HL-60/S4 (cell line): Measurements from ENCODE around the gene FSHR.

Experiments used
- in situ Hi-C: fragments of 300-500 bp; cut with MboI; formaldehyde crosslinking; loops from 2 replicates; pipeline ENCODE4 v1.14.3; 2022; ENCODE audit warnings: low sequenced_read_pairs

The FSHR gene

DNA sequence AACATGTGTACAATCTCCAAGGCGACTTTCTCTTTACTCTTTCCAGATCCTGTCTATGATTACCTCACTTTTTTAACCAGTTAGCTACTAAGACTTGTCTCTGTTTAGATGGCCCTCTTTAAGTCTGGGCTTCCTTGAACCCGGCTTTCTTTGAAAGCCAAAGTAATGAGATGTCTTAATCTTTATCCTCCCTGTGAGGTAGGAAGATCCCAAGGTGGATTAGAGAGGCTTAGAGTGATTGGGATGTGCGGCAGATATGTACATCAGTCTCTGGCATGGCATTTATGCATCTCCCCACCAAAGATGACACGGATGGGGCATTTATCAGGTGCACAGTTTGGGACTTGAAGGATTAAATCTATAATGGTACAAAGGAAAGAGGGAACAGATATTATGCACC lies 186.3 kb downstream of the FSHR start:
- in situ Hi-C loops: no loop called here

DNA sequence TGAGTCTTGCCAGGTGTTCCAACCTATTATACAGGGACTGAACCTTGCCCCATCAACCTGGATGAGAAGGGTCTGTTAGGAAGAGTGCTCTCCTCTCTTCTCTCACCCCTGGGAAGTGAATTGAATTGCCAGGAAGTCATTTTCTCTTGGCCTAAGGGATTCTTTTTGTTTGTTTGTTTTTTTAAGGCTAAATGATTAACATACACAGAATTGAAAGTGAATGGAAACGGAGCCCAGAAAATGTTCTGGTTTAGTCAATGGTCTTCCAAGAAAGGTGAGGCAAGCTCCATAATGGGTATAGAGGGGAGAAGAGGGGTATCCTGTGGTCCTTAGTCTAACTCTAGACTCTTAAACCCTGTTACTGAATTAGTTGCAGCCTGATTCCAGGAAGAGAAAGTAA lies 189.1 kb downstream of the FSHR start:
- in situ Hi-C loops: no loop called here

DNA sequence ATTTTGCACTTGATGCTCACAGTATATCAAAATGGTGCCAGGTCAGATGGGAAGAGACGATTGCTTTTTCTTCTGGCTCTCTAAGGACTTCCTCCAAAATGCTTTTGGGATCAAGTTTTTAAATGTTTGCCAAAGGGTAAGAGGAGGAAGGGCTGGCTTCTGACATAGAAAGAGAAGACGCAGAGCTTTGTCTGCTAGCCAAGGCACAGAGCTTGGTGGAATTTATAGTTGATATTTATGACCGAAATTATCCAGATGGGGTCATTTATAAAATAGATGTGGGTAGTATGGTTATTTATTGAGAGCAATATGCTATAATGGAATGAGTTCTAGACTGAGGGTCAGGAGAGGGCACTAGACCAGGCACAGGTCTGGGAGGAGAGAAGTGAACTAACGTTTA lies 193.3 kb downstream of the FSHR start:
- in situ Hi-C loops: no loop called here

DNA sequence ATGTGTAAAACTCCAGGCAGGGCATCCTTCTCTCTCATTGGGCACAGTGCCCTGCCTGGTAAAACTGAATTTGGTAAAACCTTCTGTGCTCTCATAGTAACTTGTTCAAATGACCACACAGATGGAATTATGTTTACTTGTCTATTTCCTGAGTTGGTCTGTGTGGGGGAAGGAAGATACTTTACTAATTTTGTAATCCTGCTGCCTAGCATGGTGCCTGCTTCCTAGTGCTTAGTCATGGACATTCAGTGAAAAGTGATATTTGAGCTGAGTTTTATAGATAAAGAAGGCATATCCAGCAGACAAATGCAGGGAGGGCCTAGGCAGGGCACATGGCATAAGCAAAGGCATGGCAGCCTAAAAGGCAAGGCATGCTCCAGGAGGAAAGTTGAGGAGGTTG lies 199.4 kb downstream of the FSHR start:
- in situ Hi-C loops: no loop called here

DNA sequence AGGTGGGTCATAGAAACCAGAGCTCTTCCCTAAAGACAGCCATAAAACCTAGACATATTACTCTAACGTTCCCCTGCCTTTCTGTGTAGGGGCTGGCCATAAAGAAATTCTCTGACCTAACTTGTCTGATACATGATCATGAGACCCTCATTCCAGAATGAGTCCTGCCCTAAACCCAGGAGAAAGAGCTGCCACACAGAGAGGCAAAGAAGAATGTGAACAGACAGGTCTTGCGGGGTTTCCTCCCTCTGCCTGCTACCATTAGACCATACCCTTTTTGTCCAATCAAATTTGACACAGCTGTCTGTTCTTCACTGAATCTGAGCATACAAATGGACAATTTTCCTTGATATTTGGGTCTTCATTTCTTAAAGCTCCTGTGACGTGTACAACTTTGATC lies 200.0 kb downstream of the FSHR start:
- in situ Hi-C loops: no loop called here

DNA sequence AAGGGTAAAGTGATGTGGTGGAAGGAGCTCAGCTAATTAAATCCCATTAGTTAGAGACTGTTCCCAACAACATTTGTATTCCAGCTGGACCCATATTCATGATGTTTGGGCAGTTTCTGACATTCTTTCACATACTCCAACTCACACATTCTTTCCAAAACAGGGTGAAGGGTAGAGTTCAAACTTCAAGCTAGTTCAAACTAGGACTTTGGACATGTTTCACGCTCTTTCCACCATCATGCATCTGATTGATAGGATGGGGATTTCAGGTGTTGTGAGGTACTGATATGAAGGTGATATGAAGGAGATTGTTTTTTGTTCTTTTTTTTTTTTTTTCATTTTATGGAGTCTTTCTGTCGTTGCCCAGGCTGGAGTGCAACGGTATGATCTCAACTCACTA lies 201.7 kb downstream of the FSHR start:
- in situ Hi-C loops: no loop called here

DNA sequence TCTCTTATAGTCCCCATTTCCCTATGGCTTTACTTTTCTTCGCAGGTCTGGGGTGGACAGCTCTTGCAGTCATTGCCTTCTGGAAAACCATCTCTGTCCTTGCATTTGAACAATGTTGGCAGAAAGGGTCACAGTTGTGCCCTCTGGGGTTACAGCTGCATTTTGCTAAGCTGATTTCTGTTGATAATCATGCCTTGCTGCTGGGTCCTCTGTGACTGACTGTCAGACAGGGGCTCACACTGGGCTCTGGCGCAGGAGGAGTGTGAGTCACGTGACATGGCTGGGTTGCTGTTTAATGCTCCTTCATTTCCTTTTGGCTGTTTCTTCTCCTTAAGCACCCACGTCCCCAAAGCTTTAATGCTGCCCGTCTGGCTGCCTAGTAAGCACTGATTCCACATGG lies 202.2 kb downstream of the FSHR start:
- in situ Hi-C loops: no loop called here

DNA sequence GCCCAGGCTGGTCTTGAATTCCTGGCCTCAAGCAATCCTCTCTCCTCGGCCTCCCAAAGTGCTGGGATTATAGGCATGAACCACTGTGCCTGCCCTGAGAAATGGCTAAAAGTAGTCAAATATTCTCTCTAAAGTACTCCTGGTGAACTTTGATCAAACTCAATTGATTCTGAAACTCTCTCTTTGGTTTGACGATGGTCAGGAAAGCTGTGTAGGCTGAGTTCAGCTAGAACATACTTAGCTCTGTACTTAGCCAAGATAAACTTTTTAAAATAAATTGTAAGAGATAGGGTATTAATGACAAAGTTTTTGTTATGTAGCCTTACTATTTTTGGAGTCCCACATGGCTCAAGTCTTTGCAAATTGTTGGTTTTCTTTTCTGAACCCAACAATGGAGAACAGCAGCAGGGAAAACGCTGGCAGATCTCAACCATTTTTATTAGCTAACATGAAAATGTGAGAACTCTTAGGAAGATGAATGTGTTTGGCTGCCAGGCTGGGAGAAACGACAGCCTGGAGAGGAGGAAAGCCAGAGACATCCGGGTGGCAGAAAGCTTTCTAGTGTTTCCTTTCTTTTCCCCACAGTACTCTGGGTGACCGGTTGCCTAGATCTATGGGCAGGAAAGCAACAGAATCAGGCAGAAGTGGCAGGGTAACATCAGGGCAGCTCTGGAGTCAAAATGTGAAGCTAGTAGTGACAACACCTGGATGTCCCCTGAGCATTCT lies 205.8 kb downstream of the FSHR start:
- in situ Hi-C loops: no loop called here

DNA sequence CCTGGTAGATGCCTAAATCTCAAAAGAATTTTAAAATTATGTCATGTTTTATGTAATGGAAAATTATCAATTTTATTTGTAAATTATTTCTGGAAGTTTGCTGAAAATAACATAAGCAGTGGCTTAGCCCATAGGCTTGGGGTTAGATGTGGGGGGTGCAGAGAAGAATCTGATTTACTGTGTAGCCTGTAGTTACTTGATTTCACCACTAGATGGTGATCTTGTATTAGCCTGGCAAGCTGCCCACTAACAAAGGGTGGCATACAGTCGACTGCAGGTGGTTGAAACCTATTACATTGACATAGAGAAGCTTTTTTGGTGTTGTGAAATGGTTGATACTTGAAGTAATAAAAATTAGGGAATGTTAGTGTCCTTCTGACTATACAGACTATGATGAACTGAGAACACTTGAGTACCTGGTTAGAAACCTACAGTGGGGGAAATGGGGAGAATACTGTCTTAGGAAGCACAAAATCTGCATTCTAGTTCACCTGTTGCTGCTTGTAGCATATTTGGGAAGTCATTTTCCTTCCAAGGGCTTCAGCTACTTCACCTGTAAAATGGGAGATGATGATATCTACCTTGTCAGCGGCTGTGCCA lies 207.8 kb downstream of the FSHR start:
- in situ Hi-C loops: no loop called here

DNA sequence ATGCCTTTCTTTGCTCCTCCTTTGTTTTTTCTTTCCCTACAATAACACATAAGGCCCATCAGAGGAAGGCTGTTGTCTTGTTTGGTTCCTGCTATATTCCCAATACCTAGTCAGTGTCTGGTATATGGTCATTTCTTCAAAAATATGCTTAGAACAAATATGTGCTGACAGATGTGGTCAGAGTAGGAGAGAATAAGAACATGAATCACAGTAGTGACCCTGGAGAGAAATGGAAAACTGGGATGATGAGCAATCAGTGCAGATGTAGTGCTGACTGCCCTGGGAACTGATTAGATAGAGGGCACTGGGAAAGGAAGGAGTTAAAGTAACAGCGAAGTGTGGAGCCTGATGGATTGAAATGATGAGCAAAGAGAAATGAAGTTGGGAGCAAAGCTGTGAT lies 209.4 kb downstream of the FSHR start:
- in situ Hi-C loops: no loop called here

DNA sequence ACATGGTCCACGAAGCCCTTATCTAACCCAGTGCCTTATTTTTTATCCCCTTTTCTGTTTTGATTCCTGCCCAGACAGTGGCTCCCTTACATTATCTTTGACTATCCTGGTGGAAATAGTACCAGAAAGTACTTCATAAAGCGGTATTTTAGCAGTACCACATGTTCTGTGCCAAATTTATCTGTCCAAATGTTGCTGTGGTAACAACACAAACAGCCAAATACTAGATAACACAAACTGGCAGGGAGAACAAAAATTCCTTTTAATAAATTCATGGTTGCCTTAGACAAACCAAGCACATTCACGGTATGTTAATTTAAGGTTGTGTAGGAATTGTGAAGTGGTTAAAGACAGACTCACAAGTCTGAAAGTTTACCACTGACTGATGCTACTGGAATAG lies 210.9 kb downstream of the FSHR start:
- in situ Hi-C loops: no loop called here

DNA sequence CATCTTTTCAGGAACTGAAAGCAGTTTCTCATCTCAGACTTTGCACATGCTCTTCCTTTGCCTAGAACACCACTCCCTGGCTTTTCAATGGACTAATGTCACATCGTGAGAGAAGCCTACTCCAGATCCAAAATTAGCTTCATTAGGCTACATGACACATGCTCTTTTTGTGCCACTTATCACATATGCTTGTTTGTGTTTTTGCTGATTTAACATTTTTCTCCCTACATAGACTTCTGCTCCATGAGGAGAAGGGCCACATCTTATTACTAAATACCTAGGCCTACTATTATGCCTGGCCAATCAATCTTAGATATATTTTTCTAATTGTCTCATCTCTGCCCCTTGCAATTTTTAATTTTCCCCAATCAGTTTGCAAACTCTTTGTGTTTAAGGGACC lies 212.4 kb downstream of the FSHR start:
- in situ Hi-C loops: no loop called here

DNA sequence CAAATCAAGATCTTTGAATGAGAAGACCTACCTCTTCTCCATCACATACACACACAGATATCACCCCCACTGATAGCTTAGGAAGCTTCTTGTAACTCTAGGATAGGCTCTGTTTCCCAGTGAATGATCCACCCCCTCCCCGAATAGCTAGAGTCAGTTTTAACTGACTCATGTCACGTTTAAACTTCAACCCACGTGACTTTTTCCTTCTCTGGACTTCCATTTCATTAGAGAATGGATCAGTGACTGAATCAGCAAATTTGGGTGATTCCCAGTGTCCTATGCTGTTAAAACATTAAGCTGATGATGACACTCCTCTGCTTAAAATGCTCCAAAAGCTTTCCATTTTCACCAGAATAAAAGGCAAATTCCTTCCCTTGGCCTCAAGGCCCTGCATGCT lies 212.9 kb downstream of the FSHR start:
- in situ Hi-C loops: no loop called here

DNA sequence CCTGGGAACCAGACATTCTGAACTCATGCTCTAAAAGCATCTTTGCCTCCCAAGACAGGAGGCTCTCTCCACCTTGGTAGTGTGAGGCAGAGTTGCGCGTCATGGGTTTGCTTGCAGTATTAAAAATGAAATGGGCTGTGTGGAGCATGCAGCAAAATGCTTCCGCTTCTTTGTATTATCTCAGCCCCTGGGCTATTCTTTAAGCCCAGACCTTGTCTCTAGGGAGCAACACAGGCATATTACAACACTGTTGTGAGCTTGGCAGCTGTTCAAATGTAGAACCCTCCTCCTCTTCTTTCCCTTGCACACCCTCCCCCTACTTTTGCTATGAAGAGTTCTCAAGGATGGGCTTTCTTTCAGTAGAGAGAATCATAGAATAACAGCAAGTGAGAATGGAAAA lies 213.7 kb downstream of the FSHR start:
- in situ Hi-C loops: no loop called here

DNA sequence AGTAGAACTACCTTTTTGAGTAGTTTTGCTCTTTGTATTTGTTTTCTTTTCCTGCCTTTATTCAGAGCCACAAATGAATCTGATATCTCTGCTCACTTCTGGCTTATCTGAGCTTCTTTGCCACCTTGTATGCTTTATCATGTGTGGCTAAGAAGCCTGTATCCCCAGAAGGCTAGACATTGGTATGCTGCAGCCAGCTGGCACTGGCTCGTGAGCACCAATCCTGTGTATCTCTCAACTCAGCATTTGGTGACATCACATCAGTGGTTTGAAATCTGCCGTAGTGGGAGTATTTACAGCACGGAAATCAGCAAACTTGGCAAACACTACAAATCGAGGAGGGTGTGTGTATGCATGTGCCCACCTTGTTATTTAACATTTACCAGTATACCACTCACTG lies 215.1 kb downstream of the FSHR start:
- in situ Hi-C loops: no loop called here

DNA sequence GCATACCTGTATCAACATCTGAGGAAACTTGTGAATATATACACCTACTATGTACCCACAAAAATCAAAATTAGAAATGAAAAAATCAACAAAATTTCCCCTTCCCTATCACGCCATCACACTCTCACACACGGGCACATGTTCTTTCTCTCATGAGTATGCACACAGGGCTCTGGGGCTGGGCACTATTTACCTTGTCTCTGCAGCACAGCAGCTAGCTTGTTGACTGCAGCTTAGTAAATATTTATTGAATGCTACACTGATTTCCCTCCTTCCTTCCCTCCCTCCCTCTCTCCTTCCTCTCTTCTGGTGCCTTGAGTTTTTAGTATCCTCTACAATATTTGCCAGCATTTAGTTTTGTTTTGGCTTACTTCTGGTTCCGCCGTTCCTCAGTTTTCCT lies 216.1 kb downstream of the FSHR start:
- in situ Hi-C loops: no loop called here

DNA sequence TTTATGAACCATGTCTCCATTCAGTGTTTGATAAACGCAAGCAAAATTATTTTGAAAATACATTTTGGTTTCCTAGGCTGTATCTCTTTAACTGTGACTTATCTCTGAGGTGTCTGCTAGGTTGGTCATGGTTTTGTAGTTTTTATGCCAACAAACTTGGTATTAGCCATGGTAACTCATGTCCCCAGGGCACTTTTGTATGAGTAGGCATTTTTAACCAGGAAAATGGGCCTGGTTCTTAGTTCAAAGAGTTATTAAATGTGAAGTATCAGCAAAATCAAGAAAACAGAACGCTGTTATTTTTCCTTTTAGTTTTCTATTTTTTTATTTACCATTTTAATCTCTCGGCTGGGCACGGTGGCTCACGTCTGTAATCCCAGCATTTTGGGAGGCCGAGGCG lies 219.5 kb downstream of the FSHR start:
- in situ Hi-C loops: no loop called here

DNA sequence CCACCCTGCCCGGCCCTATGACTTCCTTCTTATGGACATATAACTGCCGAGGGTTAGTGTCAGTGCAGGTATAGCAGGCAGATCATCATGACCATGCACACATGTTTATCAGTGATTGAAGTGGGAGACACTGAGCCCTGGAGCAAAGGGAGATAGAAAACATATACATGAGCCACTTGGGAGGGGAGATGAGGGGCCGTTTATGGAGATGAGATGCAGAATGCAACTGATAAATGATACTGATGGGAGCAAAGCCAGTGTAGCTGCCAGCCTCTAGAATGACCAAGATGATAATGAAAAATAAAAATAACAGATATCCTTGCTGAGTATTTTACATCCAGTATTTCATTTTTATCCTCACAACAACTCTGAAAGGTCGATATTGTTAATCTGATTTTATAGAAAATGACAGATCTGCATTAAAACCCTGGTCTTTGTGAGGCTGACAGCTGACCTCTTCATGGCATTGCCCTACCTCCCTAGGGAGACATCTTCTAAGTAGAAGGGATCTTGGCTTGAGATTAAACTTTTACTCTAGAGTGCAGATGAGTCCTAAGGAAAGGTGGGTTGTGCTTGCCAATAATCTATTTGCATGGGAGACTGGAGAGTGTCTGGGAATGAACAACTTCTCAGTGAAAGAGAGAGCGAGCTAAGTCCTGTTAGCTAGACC lies 220.4 kb downstream of the FSHR start:
- in situ Hi-C loops: no loop called here

DNA sequence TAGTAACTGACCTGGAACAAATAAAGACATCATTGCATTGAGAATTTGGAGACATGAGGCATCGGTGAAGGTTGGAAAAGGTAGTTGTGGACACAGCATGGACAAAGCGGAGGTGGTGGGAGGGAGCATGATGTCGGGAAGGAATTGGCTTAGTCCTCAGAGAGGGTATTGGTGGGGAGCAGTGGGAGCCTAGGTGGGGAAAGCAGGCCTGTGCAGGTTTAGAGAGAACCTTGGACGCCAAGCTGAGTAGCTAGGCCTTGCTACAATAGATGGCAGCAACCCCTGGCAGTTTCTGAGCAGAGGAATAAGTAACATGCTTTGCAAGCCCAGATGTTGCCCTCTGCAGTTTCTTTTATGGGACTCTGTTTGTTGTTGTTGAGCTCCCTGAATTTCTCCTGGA lies 221.6 kb downstream of the FSHR start:
- in situ Hi-C loops: no loop called here

DNA sequence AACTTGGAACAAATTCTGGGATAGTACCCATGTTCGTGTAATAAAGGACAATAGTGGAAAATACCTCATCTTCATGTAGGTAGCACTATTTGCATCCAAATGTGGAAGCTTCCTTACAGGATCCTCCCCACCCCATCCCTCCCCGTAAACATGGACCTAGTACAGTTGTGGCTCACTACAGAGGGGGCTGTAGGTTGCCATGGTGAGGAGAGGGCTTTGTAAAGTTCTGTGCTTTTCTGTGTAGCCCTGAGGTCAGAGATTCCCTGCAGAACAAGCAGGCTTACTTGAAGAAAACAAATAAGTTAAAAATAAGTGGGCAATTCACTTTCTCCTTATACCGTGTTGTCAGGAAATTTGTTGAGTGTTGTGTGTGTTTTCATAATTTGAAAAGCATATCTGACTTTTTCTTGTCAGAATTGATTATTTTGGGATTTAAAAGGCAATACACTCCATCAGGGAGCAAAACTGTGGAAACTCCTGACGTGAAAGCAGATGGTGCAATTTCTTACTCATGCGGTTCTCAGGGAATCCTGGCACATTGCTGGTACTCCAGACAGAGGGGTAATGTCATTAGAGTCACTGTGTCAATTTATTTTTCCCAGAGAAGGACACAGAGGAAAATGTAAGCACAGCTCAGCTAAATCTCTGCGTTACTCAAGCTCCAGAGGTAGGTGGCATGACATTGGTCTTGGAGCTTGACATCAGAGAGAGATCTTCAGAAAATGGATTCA lies 224.6 kb downstream of the FSHR start:
- in situ Hi-C loops: no loop called here

DNA sequence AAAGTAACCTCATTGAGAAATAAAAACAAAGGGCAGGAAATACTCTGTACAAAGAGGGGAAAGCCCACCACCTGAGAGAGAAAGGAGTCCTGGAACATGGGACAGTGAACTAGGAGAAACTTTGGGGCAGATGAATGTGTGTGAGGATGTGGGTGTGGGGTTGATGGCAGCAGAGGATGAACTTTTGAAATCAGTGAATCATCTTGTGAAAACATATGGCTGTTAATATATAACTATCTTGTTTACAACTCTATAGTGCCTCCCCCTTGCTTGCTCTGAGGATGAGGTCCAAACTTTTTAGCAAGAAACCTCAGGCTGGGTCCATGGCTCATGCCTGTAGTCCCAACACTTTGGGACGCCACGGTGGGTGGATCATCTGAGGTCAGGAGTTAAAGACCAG lies 227.0 kb downstream of the FSHR start:
- in situ Hi-C loops: no loop called here

DNA sequence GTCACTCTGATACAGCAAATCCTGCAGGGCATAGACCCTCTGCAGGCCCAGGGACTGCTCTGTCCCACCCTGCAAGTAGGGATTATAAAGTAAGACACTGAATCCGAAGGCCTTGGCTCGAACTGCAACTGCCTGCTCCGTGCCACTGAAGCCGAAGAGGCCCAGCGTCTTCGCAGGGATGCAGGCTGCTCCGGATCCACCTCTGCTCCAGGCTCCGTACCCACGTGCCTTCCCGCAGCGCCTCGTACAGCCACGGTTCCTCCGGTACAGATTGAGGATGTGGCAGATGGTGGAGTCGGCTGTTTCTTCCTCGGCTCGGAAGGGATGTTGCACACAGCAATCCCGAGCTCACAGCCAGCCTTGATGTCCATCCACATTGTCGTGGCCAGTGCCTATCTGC lies 238.4 kb downstream of the FSHR start:
- in situ Hi-C loops: no loop called here
